Parathyroid adenoma (tissue), 2 donors: ENCODE measurements around the gene NDUFS1.

Experiments used
- H2AFZ ChIP-seq: fragments of 300-600 bp; sonication (generic); one replicate; pipeline ENCODE4 v1.7.0; 2017; ENCODE audit warnings: antibody characterized with exemption, mild to moderate bottlenecking
- H3K27ac ChIP-seq: fragments of 300-600 bp; sonication (generic); one replicate; pipeline ENCODE4 v1.7.0; 2017
- H3K27me3 ChIP-seq: fragments of 300-600 bp; sonication (generic); one replicate; pipeline ENCODE4 v1.7.0; 2017; ENCODE audit warnings: low read length; ENCODE audit not compliant: control insufficient read depth, insufficient read depth
- H3K36me3 ChIP-seq: fragments of 300-600 bp; sonication (generic); one replicate; pipeline ENCODE4 v1.7.0; 2017; ENCODE audit warnings: low read length; ENCODE audit not compliant: control insufficient read depth, insufficient read depth
- H3K4me1 ChIP-seq: fragments of 300-600 bp; sonication (generic); one replicate; pipeline ENCODE4 v1.7.0; 2017; ENCODE audit warnings: control low read depth
- H3K4me2 ChIP-seq: fragments of 300-600 bp; sonication (generic); one replicate; pipeline ENCODE4 v1.7.0; 2017; ENCODE audit warnings: low read length
- H3K4me3 ChIP-seq: fragments of 300-600 bp; sonication (generic); one replicate; pipeline ENCODE4 v1.7.0; 2017; ENCODE audit warnings: low read depth, low read length
- H3K79me2 ChIP-seq: fragments of 300-600 bp; sonication (generic); one replicate; pipeline ENCODE4 v1.7.0; 2017; ENCODE audit warnings: control low read depth
- H3K9ac ChIP-seq: fragments of 300-600 bp; sonication (generic); one replicate; pipeline ENCODE4 v1.7.0; 2017; ENCODE audit warnings: mild to moderate bottlenecking
- H3K9me3 ChIP-seq: fragments of 300-600 bp; sonication (generic); one replicate; pipeline ENCODE4 v1.7.0; 2017; ENCODE audit warnings: low read length; ENCODE audit not compliant: control insufficient read depth
- TF ChIP-seq, protein P1 (sequence below): fragments of 300-600 bp; sonication (generic); IDR thresholded peaks from one replicate; pipeline ENCODE4 v1.7.0; 2017; ENCODE audit warnings: antibody characterized with exemption, mild to moderate bottlenecking
- donor health status: primary hyperparathyroidism.

NDUFS1 gene

DNA sequence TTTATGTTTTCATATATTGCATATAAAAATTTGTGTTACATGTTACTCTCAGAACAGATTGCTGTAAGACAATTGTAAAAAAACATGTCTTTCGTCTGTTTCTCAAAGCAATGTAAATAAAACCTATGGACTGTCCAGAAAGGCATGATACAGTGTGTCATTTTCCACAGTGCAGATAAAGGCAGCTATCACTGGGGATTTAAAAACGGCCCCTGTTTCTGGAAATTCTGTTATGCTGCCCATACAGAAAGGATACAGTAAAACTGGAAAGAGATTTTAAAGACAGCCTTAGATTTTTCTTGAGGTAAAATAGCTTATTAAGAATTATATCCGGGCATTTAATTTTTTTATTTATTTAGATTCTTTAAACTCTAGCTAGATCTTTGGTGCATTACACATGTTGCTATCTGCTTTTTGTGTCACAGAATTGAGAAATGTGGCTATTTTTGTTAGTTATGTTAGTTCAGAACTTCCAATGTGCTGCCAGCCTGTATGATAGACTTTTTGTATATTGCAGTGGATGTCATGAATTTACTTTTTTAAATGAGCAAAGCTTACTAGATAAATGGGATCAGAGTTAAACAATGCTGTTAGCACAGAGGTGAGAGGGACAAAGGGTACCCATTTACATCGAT lies 72.4 kb downstream of the NDUFS1 start:
- Histone ChIP-seq H3K9ac (no peak overlapping the region), H3K27me3 (no peaks in the 10 kb centered on the region), H3K79me2 (peaks cover 17% of the 10 kb centered on the region), H3K27ac (peak overlapping the region; percentile 99), H3K4me2 (peak overlapping the region; percentile 96), H2AFZ (peak overlapping the region; percentile 98), H3K36me3 (no peaks in the 10 kb centered on the region), H3K4me3 (peak overlapping the region; percentile 97), H3K4me1 (peaks cover 4% of the 10 kb centered on the region), H3K9me3 (no peaks in the 10 kb centered on the region)
- TF ChIP-seq, protein P1, sequence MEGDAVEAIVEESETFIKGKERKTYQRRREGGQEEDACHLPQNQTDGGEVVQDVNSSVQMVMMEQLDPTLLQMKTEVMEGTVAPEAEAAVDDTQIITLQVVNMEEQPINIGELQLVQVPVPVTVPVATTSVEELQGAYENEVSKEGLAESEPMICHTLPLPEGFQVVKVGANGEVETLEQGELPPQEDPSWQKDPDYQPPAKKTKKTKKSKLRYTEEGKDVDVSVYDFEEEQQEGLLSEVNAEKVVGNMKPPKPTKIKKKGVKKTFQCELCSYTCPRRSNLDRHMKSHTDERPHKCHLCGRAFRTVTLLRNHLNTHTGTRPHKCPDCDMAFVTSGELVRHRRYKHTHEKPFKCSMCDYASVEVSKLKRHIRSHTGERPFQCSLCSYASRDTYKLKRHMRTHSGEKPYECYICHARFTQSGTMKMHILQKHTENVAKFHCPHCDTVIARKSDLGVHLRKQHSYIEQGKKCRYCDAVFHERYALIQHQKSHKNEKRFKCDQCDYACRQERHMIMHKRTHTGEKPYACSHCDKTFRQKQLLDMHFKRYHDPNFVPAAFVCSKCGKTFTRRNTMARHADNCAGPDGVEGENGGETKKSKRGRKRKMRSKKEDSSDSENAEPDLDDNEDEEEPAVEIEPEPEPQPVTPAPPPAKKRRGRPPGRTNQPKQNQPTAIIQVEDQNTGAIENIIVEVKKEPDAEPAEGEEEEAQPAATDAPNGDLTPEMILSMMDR: no peak

DNA sequence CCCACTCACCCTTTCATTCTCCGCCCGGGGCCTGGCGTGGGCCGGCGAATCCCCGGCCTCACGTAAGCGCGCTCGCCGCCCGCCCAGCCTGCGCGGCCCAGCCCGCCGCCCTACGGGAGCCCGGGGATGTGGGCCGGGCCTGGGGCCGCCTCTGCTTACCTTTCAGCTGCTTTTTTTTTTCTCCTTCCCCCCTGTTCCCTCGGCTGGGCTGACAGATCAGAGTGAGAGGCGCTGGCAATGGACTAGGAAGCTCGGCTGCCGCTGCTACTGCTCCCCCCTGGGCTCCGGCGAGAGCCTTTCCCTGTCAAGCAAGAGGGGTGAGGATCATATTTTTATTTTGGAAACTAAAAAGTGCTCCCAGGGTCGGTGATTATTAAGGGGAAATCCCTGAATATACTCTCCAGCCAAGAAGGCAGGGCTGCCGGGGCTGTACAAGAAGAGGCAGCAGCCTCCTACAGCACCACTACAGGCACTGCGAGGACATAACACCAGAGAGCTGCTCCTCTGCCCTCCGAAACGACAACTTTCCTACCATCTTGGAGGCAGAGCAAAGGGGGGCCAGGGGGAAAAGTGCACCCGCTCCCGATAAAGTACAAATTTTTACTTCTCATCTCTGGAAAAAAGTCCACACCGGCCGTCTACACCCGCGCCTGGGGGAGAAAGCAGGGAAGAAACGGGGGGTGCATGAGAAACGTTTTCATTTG lies 73.3 kb downstream of the NDUFS1 start, which contains the start of gene INO80D:
Gene INO80D (minus strand): TSS at position 433 of the 704 bp plus-strand sequence. CDS start 23,158 bp downstream, outside the sequence.
- peak within 1 kb of the TSS; percentile 98 for H2AFZ ChIP-seq
- no peaks in the 10 kb centered on the region for H3K27me3 ChIP-seq
- peak within 1 kb of the TSS; percentile 97 for H3K4me3 ChIP-seq
- peak within 1 kb of the TSS; percentile 96 for H3K4me2 ChIP-seq
- no peaks in the 10 kb centered on the region for H3K9me3 ChIP-seq
- H3K36me3 ChIP-seq: no peaks in the 10 kb centered on the region
- H3K4me1 ChIP-seq: peaks cover 4% of the 10 kb centered on the region
- TF ChIP-seq, protein P1: peak; percentile 38
- H3K9ac ChIP-seq: peak within 1 kb of the TSS; percentile 90
- H3K27ac ChIP-seq: peak within 1 kb of the TSS; percentile 99
- H3K79me2 ChIP-seq: peaks cover 20% of the 10 kb centered on the region

DNA sequence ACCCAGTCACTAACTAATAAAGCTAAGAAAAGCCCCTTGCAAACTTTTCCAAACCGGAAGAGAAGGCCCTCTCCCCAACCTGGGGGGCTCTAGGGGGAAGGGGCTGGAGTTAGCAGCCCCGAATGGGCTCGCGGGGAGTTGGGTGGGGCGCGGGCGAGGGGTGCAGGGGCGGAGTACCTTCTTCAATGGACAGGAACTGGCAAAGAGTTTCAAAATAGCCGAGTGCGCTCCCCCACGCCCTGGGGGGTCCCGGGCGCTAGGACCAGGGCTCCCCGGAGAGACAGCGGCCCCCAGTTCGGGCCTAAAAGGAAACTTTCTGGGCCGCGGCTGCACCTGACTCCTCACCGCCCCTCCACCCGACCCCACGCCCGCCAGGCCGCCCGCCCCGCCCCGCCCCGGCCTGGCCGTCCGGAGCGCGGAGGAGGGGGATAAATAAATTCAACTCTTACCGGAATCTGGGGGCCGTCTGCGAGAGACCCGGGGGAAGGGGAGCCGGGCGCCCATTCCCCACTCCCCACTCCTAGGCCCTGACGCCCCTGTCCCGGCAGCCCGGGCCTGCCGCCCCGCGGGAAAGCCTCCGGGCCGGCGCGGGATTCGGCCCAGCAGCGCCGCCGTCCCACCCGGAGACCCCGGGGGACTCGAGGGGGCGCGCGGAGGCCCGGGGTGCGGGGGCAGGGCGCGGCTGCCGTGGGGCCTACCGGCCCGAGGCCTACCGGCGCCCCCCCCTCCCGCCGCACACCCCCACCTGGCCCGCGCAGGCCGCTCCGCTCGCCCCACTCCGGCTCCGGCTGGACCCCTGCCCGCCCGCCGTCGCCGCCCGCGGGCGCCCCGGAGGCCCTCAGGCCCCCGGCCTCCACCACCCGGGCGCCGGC lies 74.1 kb downstream of the NDUFS1 start:
- H3K4me1 ChIP-seq: peaks cover 4% of the 10 kb centered on the region
- TF ChIP-seq, protein P1: no peak
- H3K4me2 ChIP-seq: peak overlapping the region; percentile 68

DNA sequence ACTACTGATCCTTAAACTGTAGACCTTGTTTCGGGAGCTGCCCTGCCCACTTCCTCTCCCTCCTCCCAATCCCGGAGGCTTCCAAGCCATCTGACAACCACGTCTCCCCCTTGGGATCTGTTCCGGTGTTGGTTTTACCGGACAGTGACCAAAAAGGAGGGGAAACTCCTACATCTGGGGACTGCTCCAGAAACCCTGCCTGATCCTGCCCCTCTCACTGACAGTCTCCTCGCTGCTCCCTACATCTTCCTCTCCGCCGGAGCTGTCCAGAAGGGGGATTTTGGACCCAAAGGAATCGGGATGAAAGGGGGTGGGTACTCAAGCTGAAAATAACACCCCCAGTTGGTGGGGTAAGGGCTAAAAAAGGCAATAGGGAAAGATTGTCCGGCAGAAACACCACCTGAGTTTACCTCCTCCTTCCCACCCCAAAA lies 74.8 kb downstream of the NDUFS1 start:
- Histone ChIP-seq H3K4me1 (peaks cover 4% of the 10 kb centered on the region), H3K36me3 (no peaks in the 10 kb centered on the region)

More for the DNA sequence above, 74.1 kb downstream of the NDUFS1 start:
- Histone ChIP-seq H3K9ac (peak overlapping the region; percentile 90), H3K9me3 (no peaks in the 10 kb centered on the region), H2AFZ (peak overlapping the region; percentile 73), H3K27ac (peak overlapping the region; percentile 99), H3K36me3 (no peaks in the 10 kb centered on the region), H3K79me2 (peaks cover 14% of the 10 kb centered on the region), H3K27me3 (no peaks in the 10 kb centered on the region), H3K4me3 (peak overlapping the region; percentile 97)

More for the DNA sequence above, 74.8 kb downstream of the NDUFS1 start:
- H3K4me3 ChIP-seq: peak overlapping the region; percentile 80
- no peaks in the 10 kb centered on the region for H3K27me3 ChIP-seq
- peak overlapping the region; percentile 73 for H2AFZ ChIP-seq
- TF ChIP-seq, protein P1: no peak
- H3K4me2 ChIP-seq: peak overlapping the region; percentile 68
- peaks cover 15% of the 10 kb centered on the region for H3K79me2 ChIP-seq
- H3K9ac ChIP-seq: peak overlapping the region; percentile 90
- peak overlapping the region; percentile 91 for H3K27ac ChIP-seq
- no peaks in the 10 kb centered on the region for H3K9me3 ChIP-seq
